ENCODE data around the gene MESP2. TPM values are rescaled to one million over a fixed set of nuclear protein-coding genes. Genes with fewer than 3 reads are reported as not detected.

The MESP2 gene
- total RNA-seq, 1 experiment from 2014 or later: not detected

DNA sequence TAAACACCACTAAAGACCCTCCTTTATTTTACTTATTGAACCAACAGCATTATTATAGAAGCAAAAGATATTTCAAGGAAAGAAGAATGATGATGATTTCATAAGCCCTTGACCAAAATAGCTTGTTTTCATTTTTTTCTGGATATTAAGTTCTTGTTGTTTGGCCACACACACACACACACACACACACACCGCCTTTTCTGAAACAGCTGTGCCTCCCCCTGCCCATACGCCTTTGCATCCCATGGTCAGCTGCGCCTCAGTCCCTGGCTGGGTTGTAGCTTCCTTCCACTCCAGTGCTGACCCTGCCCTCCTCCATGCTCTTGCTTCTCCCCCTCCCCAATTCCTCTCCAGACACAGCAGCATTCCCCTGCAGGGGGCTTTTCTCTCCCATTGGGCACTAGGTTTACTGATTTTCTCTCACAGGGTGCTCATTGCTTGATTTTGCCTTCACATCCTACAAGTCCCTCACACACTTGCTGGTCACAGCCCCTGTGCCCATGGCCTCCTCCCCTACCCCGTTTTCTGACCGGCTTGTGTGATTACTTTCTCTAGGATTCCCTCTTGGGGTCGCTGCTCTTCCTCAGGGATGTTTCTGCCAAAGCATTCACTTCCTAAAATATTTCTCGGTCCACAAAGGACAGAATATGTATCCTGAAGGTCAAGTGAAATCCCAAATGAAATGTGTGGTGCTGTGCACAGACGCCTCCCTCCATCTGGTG lies 43.5 kb upstream of the MESP2 start:
- BruUV-seq (replicated peaks): no TSS peak
- H3K27me3 Mint-ChIP-seq (ENCODE audit: insufficient read depth, unreplicated experiment): peaks cover 38% of the 10 kb centered on the region
- intact Hi-C loops (cut with micrococcal nuclease): loop anchor here (10.0 kb wide), 1 partner anchor 88 kb away; no protein-coding TSS in a partner anchor
- H3K27ac Mint-ChIP-seq (ENCODE audit: low read depth, unreplicated experiment): no peak overlapping the region
- TF ChIP-seq, protein P1, sequence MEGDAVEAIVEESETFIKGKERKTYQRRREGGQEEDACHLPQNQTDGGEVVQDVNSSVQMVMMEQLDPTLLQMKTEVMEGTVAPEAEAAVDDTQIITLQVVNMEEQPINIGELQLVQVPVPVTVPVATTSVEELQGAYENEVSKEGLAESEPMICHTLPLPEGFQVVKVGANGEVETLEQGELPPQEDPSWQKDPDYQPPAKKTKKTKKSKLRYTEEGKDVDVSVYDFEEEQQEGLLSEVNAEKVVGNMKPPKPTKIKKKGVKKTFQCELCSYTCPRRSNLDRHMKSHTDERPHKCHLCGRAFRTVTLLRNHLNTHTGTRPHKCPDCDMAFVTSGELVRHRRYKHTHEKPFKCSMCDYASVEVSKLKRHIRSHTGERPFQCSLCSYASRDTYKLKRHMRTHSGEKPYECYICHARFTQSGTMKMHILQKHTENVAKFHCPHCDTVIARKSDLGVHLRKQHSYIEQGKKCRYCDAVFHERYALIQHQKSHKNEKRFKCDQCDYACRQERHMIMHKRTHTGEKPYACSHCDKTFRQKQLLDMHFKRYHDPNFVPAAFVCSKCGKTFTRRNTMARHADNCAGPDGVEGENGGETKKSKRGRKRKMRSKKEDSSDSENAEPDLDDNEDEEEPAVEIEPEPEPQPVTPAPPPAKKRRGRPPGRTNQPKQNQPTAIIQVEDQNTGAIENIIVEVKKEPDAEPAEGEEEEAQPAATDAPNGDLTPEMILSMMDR (IDR thresholded peaks at IDR 0.05; ENCODE audit: unreplicated experiment): no peak
- POLR2A ChIA-PET: interaction anchor here (0.6 to 0.9 kb wide), 3 partner anchors 12 to 180 kb away, joined by 3 read pairs; partner anchors contain the start of gene ARPIN
- no peaks in the 10 kb centered on the region for H3K9me3 Mint-ChIP-seq (ENCODE audit: unreplicated experiment)
- H3K36me3 Mint-ChIP-seq (ENCODE audit: insufficient read depth, unreplicated experiment): no peaks in the 10 kb centered on the region
- H3K4me1 Mint-ChIP-seq (ENCODE audit: insufficient read depth, unreplicated experiment): no peaks in the 10 kb centered on the region
- CTCF ChIA-PET: interaction anchor here (0.7 to 1.5 kb wide), 5 partner anchors 8 to 809 kb away, joined by 3 to 14 read pairs (median 6); no protein-coding TSS in a partner anchor
- H3K4me3 Mint-ChIP-seq (ENCODE audit: unreplicated experiment): no peak overlapping the region
- DNase-seq (ENCODE audit: unreplicated experiment): no peak

DNA sequence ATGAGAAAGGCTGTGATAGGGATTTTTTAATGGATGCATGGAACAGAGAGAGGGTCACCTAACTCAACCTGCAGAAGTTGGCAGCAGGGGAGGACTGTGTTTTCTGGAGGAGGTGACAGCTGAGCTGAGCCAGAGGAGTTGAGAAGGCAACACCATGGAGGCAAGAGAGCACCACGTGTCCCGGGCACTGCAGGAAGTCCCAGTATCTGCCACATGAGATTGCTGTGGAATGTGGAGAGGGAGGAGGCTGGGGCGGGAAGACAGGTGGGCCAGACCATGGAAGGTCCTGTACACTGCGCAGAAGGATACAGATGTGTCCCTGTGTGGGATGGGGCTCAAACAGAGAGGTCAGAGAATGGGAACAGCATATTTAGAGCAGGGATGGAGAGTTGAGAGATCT lies 40.4 kb upstream of the MESP2 start:
- intact Hi-C loops (cut with micrococcal nuclease): loop anchor here (10.0 kb wide), 1 partner anchor 91 kb away; no protein-coding TSS in a partner anchor
- H3K4me1 Mint-ChIP-seq (ENCODE audit: insufficient read depth, unreplicated experiment): no peaks in the 10 kb centered on the region
- BruUV-seq (replicated peaks): no TSS peak
- no peaks in the 10 kb centered on the region for H3K36me3 Mint-ChIP-seq (ENCODE audit: insufficient read depth, unreplicated experiment)
- no peaks in the 10 kb centered on the region for H3K9me3 Mint-ChIP-seq (ENCODE audit: unreplicated experiment)
- H3K27me3 Mint-ChIP-seq (ENCODE audit: insufficient read depth, unreplicated experiment): peaks cover 38% of the 10 kb centered on the region
- H3K4me3 Mint-ChIP-seq (ENCODE audit: unreplicated experiment): no peak overlapping the region
- no peak for DNase-seq (ENCODE audit: unreplicated experiment)
- H3K27ac Mint-ChIP-seq (ENCODE audit: low read depth, unreplicated experiment): no peak overlapping the region
- ChIA-PET POLR2A (no interaction called here), CTCF (interaction anchor here (0.8 kb wide), 1 partner anchor 280 kb away, joined by 3 read pairs; no protein-coding TSS in a partner anchor)
- TF ChIP-seq, protein P1 (IDR thresholded peaks at IDR 0.05; ENCODE audit: unreplicated experiment): no peak

DNA sequence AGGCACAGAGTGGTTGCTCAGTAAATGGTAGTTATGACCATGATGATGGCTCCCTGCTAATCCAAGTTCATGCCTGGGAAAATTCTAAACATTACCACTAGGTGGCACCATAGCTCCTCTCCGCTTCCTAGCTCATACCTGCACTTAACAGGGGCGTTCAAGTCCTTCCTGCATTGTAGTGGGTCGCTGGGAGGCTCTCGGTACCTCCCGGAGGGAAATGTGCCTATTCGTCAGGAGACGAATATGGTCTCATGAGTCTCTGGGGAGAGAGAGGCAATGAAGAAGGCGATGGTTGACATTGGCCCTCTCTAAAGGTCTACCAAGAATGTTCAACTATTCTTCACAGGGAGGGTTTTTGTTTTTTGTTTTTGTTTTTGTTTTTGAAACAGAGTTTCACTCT lies 36.0 kb upstream of the MESP2 start:
- ChIA-PET CTCF (interaction anchor here (0.5 to 2.1 kb wide), 31 partner anchors 8 to 1087 kb away, joined by 3 to 30 read pairs (median 3); partner anchors contain the start of genes PEX11A and WDR93), POLR2A (interaction anchor here (0.7 to 1.6 kb wide), 6 partner anchors 96 to 403 kb away, joined by 3 to 7 read pairs (median 6); partner anchors contain the start of gene AP3S2)
- no peak overlapping the region for H3K4me3 Mint-ChIP-seq (ENCODE audit: unreplicated experiment)
- DNase-seq (ENCODE audit: unreplicated experiment): peak; percentile 78
- TF ChIP-seq, protein P1 (IDR thresholded peaks at IDR 0.05; ENCODE audit: unreplicated experiment): peak; percentile 89
- no peaks in the 10 kb centered on the region for H3K4me1 Mint-ChIP-seq (ENCODE audit: insufficient read depth, unreplicated experiment)
- no peaks in the 10 kb centered on the region for H3K9me3 Mint-ChIP-seq (ENCODE audit: unreplicated experiment)
- BruUV-seq (replicated peaks): no TSS peak
- H3K36me3 Mint-ChIP-seq (ENCODE audit: insufficient read depth, unreplicated experiment): no peaks in the 10 kb centered on the region
- H3K27me3 Mint-ChIP-seq (ENCODE audit: insufficient read depth, unreplicated experiment): peaks cover 19% of the 10 kb centered on the region
- H3K27ac Mint-ChIP-seq (ENCODE audit: low read depth, unreplicated experiment): no peak overlapping the region
- intact Hi-C loops (cut with micrococcal nuclease): loop anchor here (1.0 to 2.0 kb wide), 3 partner anchors 20 to 347 kb away; no protein-coding TSS in a partner anchor

DNA sequence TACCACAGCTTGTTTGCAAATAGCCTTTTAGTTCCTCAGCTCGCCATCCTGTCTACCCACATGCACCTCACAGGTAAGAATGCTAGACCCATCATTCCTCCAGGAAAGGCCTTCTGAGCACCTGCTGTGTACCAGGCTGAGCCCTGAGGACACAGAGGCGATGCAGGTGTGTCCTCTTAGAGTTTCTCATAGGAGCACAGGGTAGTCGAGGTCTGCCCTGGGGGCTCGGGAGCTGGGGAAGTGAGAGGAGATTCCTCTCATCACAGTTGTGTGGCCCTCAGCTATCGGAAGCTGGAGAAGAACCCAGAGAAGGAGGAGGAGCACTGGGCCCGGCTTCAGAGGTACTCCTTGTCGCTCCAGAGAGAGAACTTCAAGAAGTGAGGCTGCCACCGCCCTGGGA lies 33.1 kb upstream of the MESP2 start:
- Mint-ChIP-seq H3K36me3 (ENCODE audit: insufficient read depth, unreplicated experiment) (no peaks in the 10 kb centered on the region), H3K9me3 (ENCODE audit: unreplicated experiment) (no peaks in the 10 kb centered on the region), H3K4me1 (ENCODE audit: insufficient read depth, unreplicated experiment) (no peaks in the 10 kb centered on the region), H3K4me3 (ENCODE audit: unreplicated experiment) (no peak overlapping the region), H3K27me3 (ENCODE audit: insufficient read depth, unreplicated experiment) (no peaks in the 10 kb centered on the region), H3K27ac (ENCODE audit: low read depth, unreplicated experiment) (no peak overlapping the region)
- CTCF ChIA-PET: interaction anchor here (0.9 to 1.6 kb wide), 6 partner anchors 10 to 215 kb away, joined by 3 to 8 read pairs (median 4); no protein-coding TSS in a partner anchor
- TF ChIP-seq, protein P1 (IDR thresholded peaks at IDR 0.05; ENCODE audit: unreplicated experiment): no peak
- intact Hi-C loops (cut with micrococcal nuclease): no loop called here
- DNase-seq (ENCODE audit: unreplicated experiment): no peak
- no TSS peak for BruUV-seq (replicated peaks)
- POLR2A ChIA-PET: no interaction called here
